GM18511 (cell line): ENCODE results near the gene ATP6V1E1.
"Not testable (repeated sequence)": the region's sequence is repeated elsewhere in the genome, so short reads cannot be mapped to it uniquely, and the experiment has no call there.

Experiments
- ATAC-seq: cut with Tn5 transposase; IDR thresholded peaks from one replicate; pipeline ENCODE4 v1.9.1; 2021; ENCODE audit warnings: mild to moderate bottlenecking, moderate library complexity; ENCODE audit not compliant: unreplicated experiment

Gene ATP6V1E1

GRCh38 chr22:17583151-17583550, 45.4 kb downstream of the ATP6V1E1 start:
- ATAC-seq, result no peak

GRCh38 chr22:17581631-17582030, 46.9 kb downstream of the ATP6V1E1 start:
- ATAC-seq, result no peak

GRCh38 chr22:17581056-17581455, 47.5 kb downstream of the ATP6V1E1 start:
- ATAC-seq, result no peak

GRCh38 chr22:17580441-17581031, 48.0 kb downstream of the ATP6V1E1 start:
- no peak for ATAC-seq

GRCh38 chr22:17579535-17579981, 49.0 kb downstream of the ATP6V1E1 start:
- no peak for ATAC-seq

GRCh38 chr22:17578136-17578754, 50.3 kb downstream of the ATP6V1E1 start:
- ATAC-seq, result no peak

GRCh38 chr22:17576470-17576869, 52.1 kb downstream of the ATP6V1E1 start:
- ATAC-seq, result no peak

GRCh38 chr22:17575681-17576080, 52.9 kb downstream of the ATP6V1E1 start:
- ATAC-seq, result no peak

- ATAC-seq, result no peak
These were observed 53.4 kb downstream of the ATP6V1E1 start for GRCh38 chr22:17575151-17575550.

- no peak for ATAC-seq
These were observed 57.5 kb downstream of the ATP6V1E1 start for GRCh38 chr22:17570851-17571631.

GRCh38 chr22:17569971-17570511, 58.5 kb downstream of the ATP6V1E1 start:
- no peak for ATAC-seq

- ATAC-seq, result no peak
These were observed 61.8 kb downstream of the ATP6V1E1 start for GRCh38 chr22:17566776-17567175.

- ATAC-seq, result not testable (repeated sequence)
These were observed 62.4 kb downstream of the ATP6V1E1 start for GRCh38 chr22:17566016-17566687.

GRCh38 chr22:17563936-17564391, 64.6 kb downstream of the ATP6V1E1 start:
- ATAC-seq, result no peak

- no peak for ATAC-seq
These were observed 65.4 kb downstream of the ATP6V1E1 start, which contains the start of gene SLC25A18 for GRCh38 chr22:17562906-17563870. TSS of gene SLC25A18 (plus strand) at chr22:17563498. CDS start at chr22:17579945, 16,447 bp downstream.

- no peak for ATAC-seq
These were observed 69.4 kb downstream of the ATP6V1E1 start for GRCh38 chr22:17559188-17559587.

- ATAC-seq, result no peak
These were observed 73.7 kb downstream of the ATP6V1E1 start for GRCh38 chr22:17554814-17555213.

GRCh38 chr22:17552737-17553136, 75.8 kb downstream of the ATP6V1E1 start:
- no peak for ATAC-seq

GRCh38 chr22:17549655-17550054, 78.9 kb downstream of the ATP6V1E1 start:
- ATAC-seq, result no peak

- ATAC-seq, result no peak
These were observed 79.4 kb downstream of the ATP6V1E1 start for GRCh38 chr22:17549183-17549582.
